GM12878 (cell line): ENCODE data around the gene FOS. TPM values are rescaled to one million over a fixed set of nuclear protein-coding genes. Genes with fewer than 3 reads are reported as not detected.
A peak's percentile ranks its signal among the peaks of the same experiment; 100 is the strongest.

Source experiments
- ATF2 ChIP-seq: IDR thresholded peaks from 2 replicates; pipeline ENCODE4 v1.6.1; 2012; ENCODE audit warnings: low read length, inconsistent platforms
- ATF7 ChIP-seq: fragments of 450-650 bp; IDR thresholded peaks from 2 replicates; pipeline ENCODE4 v1.6.1; 2016; ENCODE audit warnings: low read depth, mild to moderate bottlenecking
- BCL11A ChIP-seq: IDR thresholded peaks from 2 replicates; pipeline ENCODE4 v1.6.1; 2011; ENCODE audit warnings: low read depth, low read length
- CEBPB ChIP-seq, 2 experiments: fragments of 150-350 bp in 1 of 2; IDR thresholded peaks; 2 replicates each; pipeline ENCODE4 v1.6.1; 2012 to 2014; ENCODE audit warnings: low read depth in 2 of 2, low read length in 2 of 2, borderline replicate concordance in 1 of 2, inconsistent platforms in 1 of 2
- CHD1 ChIP-seq: IDR thresholded peaks from 2 replicates; pipeline ENCODE4 v1.6.1; 2012; ENCODE audit warnings: low read depth, low read length, improper control_type of control experiment
- CHD2 ChIP-seq: IDR thresholded peaks from 2 replicates; pipeline ENCODE4 v1.6.1; 2011; ENCODE audit warnings: low read depth, low read length, improper control_type of control experiment, borderline replicate concordance
- CREB1 ChIP-seq: IDR thresholded peaks from 2 replicates; pipeline ENCODE4 v1.6.1; 2012; ENCODE audit warnings: low read depth, mild to moderate bottlenecking, inconsistent platforms
- DPF2 ChIP-seq: fragments of 450-650 bp; IDR thresholded peaks from 2 replicates; pipeline ENCODE4 v1.6.1; 2017; ENCODE audit warnings: mild to moderate bottlenecking
- FOXM1 ChIP-seq: IDR thresholded peaks from 2 replicates; pipeline ENCODE4 v1.6.1; 2012; ENCODE audit warnings: low read depth, mild to moderate bottlenecking, inconsistent platforms, low read length, moderate library complexity
- GABPA ChIP-seq: IDR thresholded peaks from 2 replicates; pipeline ENCODE4 v1.6.1; 2014; ENCODE audit warnings: antibody characterized with exemption, low read depth, mild to moderate bottlenecking, inconsistent platforms
- HCFC1 ChIP-seq: fragments of 150-350 bp; IDR thresholded peaks from 2 replicates; pipeline ENCODE4 v1.6.1; 2014; ENCODE audit warnings: low read length
- HDGF ChIP-seq: fragments of 450-650 bp; IDR thresholded peaks from 2 replicates; pipeline ENCODE4 v1.6.1; 2016; ENCODE audit warnings: antibody characterized with exemption
- IRF5 ChIP-seq: fragments of 450-650 bp; IDR thresholded peaks from 2 replicates; pipeline ENCODE4 v1.6.1; 2017; ENCODE audit warnings: borderline replicate concordance
- JUNB ChIP-seq: IDR thresholded peaks from 2 replicates; pipeline ENCODE4 v1.6.1; 2016; ENCODE audit warnings: antibody characterized with exemption, mild to moderate bottlenecking
- MTA3 ChIP-seq: IDR thresholded peaks from 2 replicates; pipeline ENCODE4 v1.6.1; 2012; ENCODE audit warnings: low read length, inconsistent platforms, borderline replicate concordance
- MYC ChIP-seq: IDR thresholded peaks from 2 replicates; pipeline ENCODE4 v1.6.1; 2011; ENCODE audit warnings: mild to moderate bottlenecking, low read length, moderate library complexity, inconsistent platforms; ENCODE audit not compliant: insufficient read depth, insufficient replicate concordance, insufficient read length, severe bottlenecking
- NFIC ChIP-seq: IDR thresholded peaks from 2 replicates; pipeline ENCODE4 v1.6.1; 2012; ENCODE audit warnings: low read depth, mild to moderate bottlenecking, inconsistent platforms, low read length, moderate library complexity
- NR2F1 ChIP-seq: fragments of 450-650 bp; conservative IDR thresholded peaks from 2 replicates; pipeline ENCODE4 v1.6.1; 2017; ENCODE audit warnings: mild to moderate bottlenecking
- RFX5 ChIP-seq: IDR thresholded peaks from 2 replicates; pipeline ENCODE4 v1.6.1; 2011; ENCODE audit warnings: low read depth, low read length, improper control_type of control experiment
- RUNX3 ChIP-seq: IDR thresholded peaks from 2 replicates; pipeline ENCODE4 v1.6.1; 2012; ENCODE audit warnings: low read length, inconsistent platforms
- SKIL ChIP-seq: fragments of 450-650 bp; IDR thresholded peaks from 2 replicates; pipeline ENCODE4 v1.6.1; 2017; ENCODE audit warnings: mild to moderate bottlenecking, low read depth, inconsistent platforms; ENCODE audit not compliant: poor library complexity, severe bottlenecking
- SMC3 ChIP-seq: IDR thresholded peaks from 2 replicates; pipeline ENCODE4 v1.6.1; 2011; ENCODE audit warnings: low read length, improper control_type of control experiment, borderline replicate concordance
- STAT1 ChIP-seq: fragments of 450-650 bp; conservative IDR thresholded peaks from 2 replicates; pipeline ENCODE4 v1.6.1; 2014; ENCODE audit warnings: antibody characterized with exemption, mild to moderate bottlenecking
- TAF1 ChIP-seq: IDR thresholded peaks from 2 replicates; pipeline ENCODE4 v1.6.1; 2011; ENCODE audit warnings: mild to moderate bottlenecking, low read depth, low read length, borderline replicate concordance
- USF2 ChIP-seq: IDR thresholded peaks from 2 replicates; pipeline ENCODE4 v1.6.1; 2011; ENCODE audit warnings: low read depth, low read length, improper control_type of control experiment, borderline replicate concordance
- ZNF207 ChIP-seq: fragments of 450-650 bp; IDR thresholded peaks from 2 replicates; pipeline ENCODE4 v1.6.1; 2014; ENCODE audit warnings: antibody characterized with exemption, mild to moderate bottlenecking, borderline replicate concordance
- ZNF384 ChIP-seq: IDR thresholded peaks from 2 replicates; pipeline ENCODE4 v1.6.1; 2012; ENCODE audit warnings: low read depth, mild to moderate bottlenecking, low read length, improper control_type of control experiment, borderline replicate concordance
- polyA plus RNA-seq, 11 experiments: library from polyadenylated mRNA; depleted of rRNA in 4 of 11; unstranded in 6 of 11; stranded (reverse) in 5 of 11; fragments of >200 nt; fragmentation: Nextera tagmentation in 4 of 11; fragmentation: Illumina TruSeq in 1 of 11; extraction: Ambion mirVana in 4 of 11; extraction: Trizol in 1 of 11; gene quantifications; 1 replicate in 1 of 11; 2 replicates in 10 of 11; pipeline versions ENCODE4 v1.2.1 to v1.2.3, GENCODE V29; 2011 to 2016; ENCODE audit warnings: inconsistent platforms in 2 of 11, missing spikeins in 2 of 11, low read depth in 1 of 11
- total RNA-seq, 4 experiments: library from RNA; depleted of rRNA in 3 of 4; stranded (reverse); fragments of >200 nt in 3 of 4; fragmentation: Illumina TruSeq in 1 of 4; extraction: Trizol in 1 of 4; gene quantifications; 2 replicates each; pipeline versions ENCODE4 v1.2.1 to v1.2.3, GENCODE V29; 2013 to 2021

Gene FOS
- total and polyA plus RNA-seq, 10 of the 15 experiments (the other 5 are each of a cell fraction or from before 2014, with no cell fraction given): 0.02 to 0.95 (median 0.38) TPM

- TF ChIP-seq MTA3: peak; percentile 52; the same call in 1 of the 2 replicates
- TF ChIP-seq CREB1: peak; percentile 65
- peak; percentile 69 for TF ChIP-seq FOXM1
- no peak for TF ChIP-seq ZNF207
- peak; percentile 80; the same call in 1 of the 2 replicates for TF ChIP-seq ATF2
- TF ChIP-seq HDGF: no peak
- TF ChIP-seq JUNB: peak; percentile 57
- TF ChIP-seq RFX5: no peak
- peak; percentile 41; the same call in 1 of the 2 replicates for TF ChIP-seq DPF2
- TF ChIP-seq CEBPB (IDR thresholded peaks at IDR 0.05; ENCODE audit: borderline replicate concordance in 1 of 2, low read depth in 2 of 2, low read length in 2 of 2): 0 out of 4 replicates have a peak, but pooled peaks of 1 of the 2 experiments have one; percentile 35
- TF ChIP-seq ATF7: peak; percentile 83
- no peak; the same call in 1 of the 2 replicates for TF ChIP-seq USF2
- no peak for TF ChIP-seq STAT1
- no peak for TF ChIP-seq CHD2
- no peak for TF ChIP-seq IRF5
- no peak for TF ChIP-seq MYC
- TF ChIP-seq NFIC: peak; percentile 91
- TF ChIP-seq TAF1: peak; percentile 31; the same call in 1 of the 2 replicates
- peak; percentile 45; the same call in 1 of the 2 replicates for TF ChIP-seq NR2F1
- TF ChIP-seq SMC3: no peak
- peak; percentile 58 for TF ChIP-seq SKIL
- peak; percentile 52; the same call in 1 of the 2 replicates for TF ChIP-seq BCL11A
- TF ChIP-seq HCFC1: no peak
- TF ChIP-seq GABPA: peak; percentile 60; the same call in 1 of the 2 replicates
- no peak for TF ChIP-seq CHD1
- TF ChIP-seq ZNF384: no peak
- TF ChIP-seq RUNX3: peak; percentile 95
These were observed 31.2 kb upstream of the FOS start (continued) for GRCh38 chr14:75247286-75247922.
